Measurements from ENCODE around the gene PLEKHB1. TPM values are rescaled to one million over a fixed set of nuclear protein-coding genes. Genes with fewer than 3 reads are reported as not detected.

The PLEKHB1 gene, protein sequence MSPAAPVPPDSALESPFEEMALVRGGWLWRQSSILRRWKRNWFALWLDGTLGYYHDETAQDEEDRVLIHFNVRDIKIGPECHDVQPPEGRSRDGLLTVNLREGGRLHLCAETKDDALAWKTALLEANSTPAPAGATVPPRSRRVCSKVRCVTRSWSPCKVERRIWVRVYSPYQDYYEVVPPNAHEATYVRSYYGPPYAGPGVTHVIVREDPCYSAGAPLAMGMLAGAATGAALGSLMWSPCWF
- total RNA-seq: 2.1 and 2.5 TPM in 2 replicates

DNA sequence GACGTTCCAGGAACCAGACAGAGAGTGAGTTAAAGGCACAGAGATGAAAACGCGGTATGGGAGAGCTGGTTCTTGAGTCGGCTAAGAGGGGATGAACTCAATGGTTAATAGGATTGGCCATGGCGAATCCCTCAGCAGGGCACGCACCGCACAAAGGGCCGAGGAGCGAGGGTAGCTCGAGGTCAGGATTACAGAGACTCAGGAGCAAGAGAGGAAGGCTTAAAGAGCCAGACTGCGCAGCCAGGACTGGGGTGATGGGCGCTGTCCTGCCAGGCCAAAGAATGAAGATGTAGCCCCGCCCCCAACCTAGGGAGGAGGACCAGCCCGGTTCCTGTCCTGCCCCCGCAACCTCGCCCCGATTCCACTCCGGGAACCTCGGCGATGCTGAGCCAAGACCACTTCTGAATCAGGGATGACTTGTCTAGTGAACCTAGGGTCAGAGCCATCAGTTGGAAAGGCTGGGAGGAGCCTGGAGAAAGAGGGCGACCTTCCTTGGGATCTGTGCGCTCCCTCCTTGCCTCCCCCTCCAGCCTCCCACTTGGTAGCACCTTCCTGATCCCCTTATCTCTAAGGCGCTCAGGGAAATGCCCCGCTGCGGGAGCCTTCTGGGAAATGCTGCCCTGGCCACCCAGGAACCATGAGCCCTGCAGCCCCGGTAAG, at the start of gene PLEKHB1:
TSS of gene PLEKHB1 (plus strand) at position 610 of the 660 bp plus-strand sequence. CDS start at position 638, 28 bp downstream.

DNA sequence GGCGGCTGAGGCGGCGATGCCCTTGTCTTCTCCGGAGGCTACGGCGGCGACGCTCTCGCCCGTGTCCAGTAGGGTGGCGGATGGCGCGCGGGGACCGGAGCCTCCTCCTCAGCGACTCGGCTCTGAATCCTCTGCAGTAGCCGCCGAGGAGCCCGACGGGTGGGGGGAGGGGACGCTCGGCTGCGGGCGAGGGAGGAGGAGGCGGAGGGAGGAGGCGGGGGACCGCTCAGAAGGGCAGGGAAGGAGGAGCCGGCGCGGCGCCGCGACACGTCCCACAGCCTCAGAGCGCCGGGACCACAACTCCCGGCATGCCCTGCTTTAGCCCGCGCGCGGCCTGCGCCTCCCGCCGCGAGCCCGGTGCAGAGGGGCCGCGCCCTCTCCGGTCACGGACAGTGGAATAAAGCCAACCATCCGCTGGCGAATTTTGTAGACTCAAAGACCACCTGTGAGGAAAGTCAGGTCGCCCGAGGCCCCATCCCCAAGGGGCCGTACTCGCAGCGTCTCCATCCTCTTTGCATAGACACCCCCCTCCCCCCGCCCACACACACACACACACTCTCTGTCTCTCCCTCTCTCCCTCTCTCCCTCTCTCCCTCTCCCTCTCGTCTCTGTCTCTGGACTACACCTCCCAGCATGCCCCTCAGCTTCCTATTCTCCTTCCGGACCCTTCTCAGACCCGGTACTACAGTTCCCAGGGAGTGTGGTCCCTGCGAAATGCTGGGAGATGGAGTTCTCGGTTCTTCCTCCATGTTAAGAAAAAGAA, 48.2 kb upstream of the PLEKHB1 start, which contains the start of gene FAM168A:
TSS of gene FAM168A (minus strand) at position 157 of the 763 bp plus-strand sequence. CDS start 129,638 bp downstream, outside the sequence.

Other genes with a start within 250 kb of the PLEKHB1 start
- gene FAM168A, start 48.5 kb upstream of the PLEKHB1 start, total RNA-seq: 43.2 and 49.1 TPM in 2 replicates
- 130 and 148 TPM in 2 replicates for gene RAB6A, start 114.5 kb downstream of the PLEKHB1 start, total RNA-seq
- gene MRPL48, start 141.3 kb downstream of the PLEKHB1 start, total RNA-seq: 18.3 and 20.3 TPM in 2 replicates
- 39.2 and 49.4 TPM in 2 replicates for gene COA4, start 230.3 kb downstream of the PLEKHB1 start, total RNA-seq
- 14.7 and 16.3 TPM in 2 replicates for gene PAAF1, start 230.4 kb downstream of the PLEKHB1 start, total RNA-seq

Data from smooth muscle cell of the pulmonary artery (primary cell).